ENCODE results near the gene ERFL.

DNA sequence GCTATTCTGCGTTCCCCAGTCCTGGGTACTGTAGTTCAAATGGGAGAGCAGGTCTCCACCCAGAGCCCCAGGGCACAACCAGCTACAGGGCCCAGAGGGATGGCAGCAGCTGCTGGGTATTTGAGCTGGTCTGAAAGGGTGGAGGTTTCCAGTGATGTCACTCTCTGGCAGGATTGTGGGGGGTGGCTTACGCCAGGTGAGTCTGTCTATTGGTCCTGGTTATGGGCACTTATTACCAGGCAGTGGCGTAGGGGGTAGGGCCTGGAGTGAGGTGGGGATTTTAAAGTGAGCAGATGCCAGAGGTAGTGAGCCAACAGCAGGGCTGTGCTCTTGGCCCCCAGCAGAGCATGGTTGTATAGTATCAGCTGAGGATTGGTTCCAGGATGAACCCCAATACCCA, 62.0 kb downstream of the ERFL start:
- TF ChIP-seq, protein P1, sequence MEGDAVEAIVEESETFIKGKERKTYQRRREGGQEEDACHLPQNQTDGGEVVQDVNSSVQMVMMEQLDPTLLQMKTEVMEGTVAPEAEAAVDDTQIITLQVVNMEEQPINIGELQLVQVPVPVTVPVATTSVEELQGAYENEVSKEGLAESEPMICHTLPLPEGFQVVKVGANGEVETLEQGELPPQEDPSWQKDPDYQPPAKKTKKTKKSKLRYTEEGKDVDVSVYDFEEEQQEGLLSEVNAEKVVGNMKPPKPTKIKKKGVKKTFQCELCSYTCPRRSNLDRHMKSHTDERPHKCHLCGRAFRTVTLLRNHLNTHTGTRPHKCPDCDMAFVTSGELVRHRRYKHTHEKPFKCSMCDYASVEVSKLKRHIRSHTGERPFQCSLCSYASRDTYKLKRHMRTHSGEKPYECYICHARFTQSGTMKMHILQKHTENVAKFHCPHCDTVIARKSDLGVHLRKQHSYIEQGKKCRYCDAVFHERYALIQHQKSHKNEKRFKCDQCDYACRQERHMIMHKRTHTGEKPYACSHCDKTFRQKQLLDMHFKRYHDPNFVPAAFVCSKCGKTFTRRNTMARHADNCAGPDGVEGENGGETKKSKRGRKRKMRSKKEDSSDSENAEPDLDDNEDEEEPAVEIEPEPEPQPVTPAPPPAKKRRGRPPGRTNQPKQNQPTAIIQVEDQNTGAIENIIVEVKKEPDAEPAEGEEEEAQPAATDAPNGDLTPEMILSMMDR (IDR thresholded peaks at IDR 0.05; ENCODE audit: borderline replicate concordance, extremely low read depth, low read length, poor library complexity, severe bottlenecking) = no peak
- no peak for TF ChIP-seq EZH2 (IDR thresholded peaks at IDR 0.05; ENCODE audit: borderline replicate concordance, low read depth, low read length, severe bottlenecking)
